Inferior parietal cortex (tissue), 1 donor: ENCODE data around the gene GZF1.
"Not testable (repeated sequence)": the region's sequence is repeated elsewhere in the genome, so short reads cannot be mapped to it uniquely, and the experiment has no call there.

Experiments used
- DNase-seq: peaks from one replicate; pipeline ENCODE4 v3.0.0-alpha.2; 2016; ENCODE audit errors: extremely low spot score

The GZF1 gene

GRCh38 chr20:23346002-23346401 is 16.0 kb upstream of the GZF1 start:
- no peak for DNase-seq

GRCh38 chr20:23347791-23348190 is 14.2 kb upstream of the GZF1 start:
- DNase-seq = no peak

GRCh38 chr20:23348510-23348909 is 13.5 kb upstream of the GZF1 start:
- DNase-seq = not testable (repeated sequence)

GRCh38 chr20:23349338-23350195 is 12.4 kb upstream of the GZF1 start:
- DNase-seq = no peak

- peak; percentile 99 for DNase-seq
Measured at GRCh38 chr20:23350196-23350903, 11.6 kb upstream of the GZF1 start, which contains the start of gene NXT1. Gene NXT1 (plus strand): TSS chr20:23350791. CDS start chr20:23354042, 3,251 bp downstream.

- DNase-seq = no peak
Measured at GRCh38 chr20:23350904-23351838, 10.8 kb upstream of the GZF1 start.

- no peak for DNase-seq
Measured at GRCh38 chr20:23356203-23356602, 5.8 kb upstream of the GZF1 start.

GRCh38 chr20:23357767-23358562 is 4.0 kb upstream of the GZF1 start:
- DNase-seq = peak; percentile 99

GRCh38 chr20:23358563-23358906 is 3.4 kb upstream of the GZF1 start:
- DNase-seq = no peak

GRCh38 chr20:23358923-23359593 is 2.9 kb upstream of the GZF1 start:
- DNase-seq = no peak

GRCh38 chr20:23360531-23360930 is 1.5 kb upstream of the GZF1 start:
- no peak for DNase-seq

- DNase-seq = peak; percentile 37
Measured at GRCh38 chr20:23361119-23361475, 885 bp upstream of the GZF1 start.

GRCh38 chr20:23362392-23363256 is 642 bp downstream of the GZF1 start:
- DNase-seq = peak; percentile 25

- DNase-seq = no peak
Measured at GRCh38 chr20:23363257-23363649, 1.3 kb downstream of the GZF1 start.

GRCh38 chr20:23365390-23366165 is 3.6 kb downstream of the GZF1 start:
- no peak for DNase-seq

GRCh38 chr20:23366384-23366783 is 4.4 kb downstream of the GZF1 start:
- no peak for DNase-seq

- DNase-seq = no peak
Measured at GRCh38 chr20:23367770-23368169, 5.8 kb downstream of the GZF1 start.

- DNase-seq = no peak
Measured at GRCh38 chr20:23368316-23369071, 6.5 kb downstream of the GZF1 start.
